Kidney (tissue), 14 donors: ENCODE measurements around the gene ERBIN. TPM values are rescaled to one million over a fixed set of nuclear protein-coding genes. Genes with fewer than 3 reads are reported as not detected.

ENCODE experiments used
- DNase-seq, 5 donors: peaks; one replicate each; pipeline ENCODE4 v3.0.0-alpha.2; 2013 to 2020
- FAIRE-seq: peaks from 2 replicates; lab custom pipeline; 2012; peaks lifted over from hg19 to GRCh38; lab: Jason Lieb, UNC
- H3K27ac ChIP-seq, 2 donors: one replicate each; pipeline ENCODE4 v1.7.0; 2013; ENCODE audit warnings: low read depth in 2 of 2, low read length in 2 of 2, inconsistent platforms in 1 of 2
- H3K27me3 ChIP-seq: one replicate; pipeline ENCODE4 v1.7.1; 2013; ENCODE audit warnings: low read length, inconsistent platforms; ENCODE audit not compliant: control insufficient read depth, insufficient read depth
- H3K36me3 ChIP-seq, 3 donors: one replicate each; pipeline versions ENCODE4 v1.7.0 to v1.7.1; 2013; ENCODE audit warnings: low read length in 3 of 3, control low read depth in 1 of 3, inconsistent platforms in 1 of 3; ENCODE audit not compliant: insufficient read depth in 3 of 3, control insufficient read depth in 2 of 3
- H3K4me1 ChIP-seq, 3 donors: one replicate each; pipeline versions ENCODE4 v1.7.0 to v1.7.1; 2013; ENCODE audit warnings: low read length in 3 of 3, inconsistent platforms in 1 of 3, low read depth in 1 of 3; ENCODE audit not compliant: control insufficient read depth in 2 of 3, insufficient read depth in 2 of 3
- H3K4me3 ChIP-seq, 3 donors: one replicate each; pipeline versions ENCODE4 v1.7.0 to v1.8.1; 2013; ENCODE audit warnings: low read length in 3 of 3, control low read depth in 1 of 3, inconsistent platforms in 1 of 3
- H3K9ac ChIP-seq, 3 donors: one replicate each; pipeline versions ENCODE4 v1.7.0 to v1.7.1; 2013; ENCODE audit warnings: low read length in 3 of 3, control low read depth in 1 of 3, inconsistent platforms in 1 of 3
- H3K9me3 ChIP-seq, 3 donors: one replicate each; pipeline versions ENCODE4 v1.7.0 to v1.7.1; 2013; ENCODE audit warnings: low read length in 3 of 3, control low read depth in 1 of 3, inconsistent platforms in 1 of 3; ENCODE audit not compliant: control insufficient read depth in 2 of 3, insufficient read depth in 1 of 3
- intact Hi-C: fragments of 100-400 bp; cut with DNase I; formaldehyde crosslinking; loops from one replicate; pipeline ENCODE4 v1.11.1; 2022
- polyA plus RNA-seq: library from polyadenylated mRNA; stranded (reverse); fragments of 350-450 nt; fragmentation: Illumina TruSeq; extraction: RNeasy Lipid Tissue Mini Kit (QIAGEN cat#74804); gene quantifications from one replicate; pipeline ENCODE4 v1.2.3, GENCODE V29; 2014; ENCODE audit warnings: low read depth, low replicate concordance; ENCODE audit not compliant: insufficient read depth
- total RNA-seq: library from RNA; stranded (reverse); fragmentation: NEBNext Ultra II Directional; extraction: Animal tissue kit (Norgen Biotek cat#: 25700); gene quantifications from one replicate; pipeline ENCODE4 v1.2.1, GENCODE V29; 2021
- TF ChIP-seq, protein P1 (sequence below): IDR thresholded peaks from 3 replicates; pipeline ENCODE4 v1.5.1; 2012; ENCODE audit warnings: mild to moderate bottlenecking, moderate library complexity, borderline replicate concordance; ENCODE audit not compliant: insufficient read depth; ENCODE audit errors: extremely low read depth
- donor health status: control.
- donor health status: control.
- donor health status: control.
- donor health status: control.
- donor health status: control.
- donor health status: DM: yes; HTN: yes; CAD: no.
- donor health status: Normal renal cell carcinoma (clear cell type).

Gene ERBIN
- total and polyA plus RNA-seq, 2 donors from 2014 or later = 14.3 to 85.1 TPM

GRCh38 chr5:66100851-66101250 lies 174.5 kb downstream of the ERBIN start:
- FAIRE-seq (no peak), DNase-seq (no peak)
- no peaks in the 10 kb centered on the region for H3K4me1 ChIP-seq
- H3K36me3 ChIP-seq = no peaks in the 10 kb centered on the region
- H3K4me3 ChIP-seq = no peak overlapping the region
- H3K9me3 ChIP-seq = peaks cover 4 to 30% (median 6%) of the 10 kb centered on the region in 3 donors
- intact Hi-C loops = no loop called here
- H3K9ac ChIP-seq = no peak overlapping the region
- no peak overlapping the region for H3K27ac ChIP-seq
- H3K27me3 ChIP-seq = no peaks in the 10 kb centered on the region
- TF ChIP-seq, protein P1, sequence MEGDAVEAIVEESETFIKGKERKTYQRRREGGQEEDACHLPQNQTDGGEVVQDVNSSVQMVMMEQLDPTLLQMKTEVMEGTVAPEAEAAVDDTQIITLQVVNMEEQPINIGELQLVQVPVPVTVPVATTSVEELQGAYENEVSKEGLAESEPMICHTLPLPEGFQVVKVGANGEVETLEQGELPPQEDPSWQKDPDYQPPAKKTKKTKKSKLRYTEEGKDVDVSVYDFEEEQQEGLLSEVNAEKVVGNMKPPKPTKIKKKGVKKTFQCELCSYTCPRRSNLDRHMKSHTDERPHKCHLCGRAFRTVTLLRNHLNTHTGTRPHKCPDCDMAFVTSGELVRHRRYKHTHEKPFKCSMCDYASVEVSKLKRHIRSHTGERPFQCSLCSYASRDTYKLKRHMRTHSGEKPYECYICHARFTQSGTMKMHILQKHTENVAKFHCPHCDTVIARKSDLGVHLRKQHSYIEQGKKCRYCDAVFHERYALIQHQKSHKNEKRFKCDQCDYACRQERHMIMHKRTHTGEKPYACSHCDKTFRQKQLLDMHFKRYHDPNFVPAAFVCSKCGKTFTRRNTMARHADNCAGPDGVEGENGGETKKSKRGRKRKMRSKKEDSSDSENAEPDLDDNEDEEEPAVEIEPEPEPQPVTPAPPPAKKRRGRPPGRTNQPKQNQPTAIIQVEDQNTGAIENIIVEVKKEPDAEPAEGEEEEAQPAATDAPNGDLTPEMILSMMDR = no peak

DNA sequence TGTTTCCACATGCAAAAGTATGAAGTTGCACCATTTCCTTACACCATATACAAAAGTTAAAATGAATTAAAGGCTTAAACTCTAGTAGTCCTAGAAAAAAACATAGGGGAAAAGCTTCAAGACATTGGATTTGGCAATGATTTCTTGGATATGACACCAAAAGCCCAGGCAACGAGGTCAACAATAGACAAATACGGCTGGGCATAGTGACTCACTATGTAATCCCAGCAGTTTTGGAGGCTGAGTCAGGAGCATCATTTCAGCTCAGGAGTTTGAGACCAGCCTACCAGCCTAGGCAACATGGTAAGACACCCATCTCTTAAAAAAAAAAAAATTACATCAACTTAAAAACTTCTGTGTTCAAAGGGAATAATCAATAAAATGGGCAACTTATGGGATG lies 186.8 kb downstream of the ERBIN start:
- intact Hi-C loops = no loop called here
- Histone ChIP-seq H3K9me3 (no peaks in the 10 kb centered on the region), H3K27me3 (no peaks in the 10 kb centered on the region), H3K27ac (no peak overlapping the region), H3K4me1 (no peaks in the 10 kb centered on the region), H3K9ac (no peak overlapping the region), H3K4me3 (no peak overlapping the region), H3K36me3 (no peaks in the 10 kb centered on the region)
- TF ChIP-seq, protein P1 = no peak
- FAIRE-seq (no peak), DNase-seq (no peak)

DNA sequence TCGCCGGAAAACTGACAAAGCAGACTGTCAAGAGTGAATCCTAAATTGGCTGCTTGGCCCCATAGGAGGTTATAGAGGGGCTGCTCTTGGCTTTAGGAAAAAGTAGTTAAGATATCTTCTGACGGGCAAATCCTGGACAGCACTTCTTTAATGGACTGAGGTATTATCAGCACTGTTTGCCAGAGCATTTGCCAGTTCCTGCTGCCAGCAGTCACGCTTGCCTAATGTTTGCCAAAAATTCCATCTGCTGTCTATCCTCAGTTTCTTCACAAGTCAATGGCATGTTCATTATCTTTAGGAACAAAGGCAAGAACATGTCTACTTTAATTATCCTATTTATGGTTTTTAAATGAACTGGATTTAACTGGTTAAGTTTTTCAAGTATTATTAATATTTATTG lies 191.9 kb downstream of the ERBIN start:
- FAIRE-seq (no peak), DNase-seq (no peak)
- Histone ChIP-seq H3K4me3 (no peak overlapping the region), H3K9me3 (no peaks in the 10 kb centered on the region), H3K4me1 (no peaks in the 10 kb centered on the region), H3K27me3 (no peaks in the 10 kb centered on the region), H3K27ac (no peak overlapping the region), H3K36me3 (no peaks in the 10 kb centered on the region), H3K9ac (no peak overlapping the region)
- intact Hi-C loops = no loop called here
- TF ChIP-seq, protein P1 = no peak
